B cell (primary cell): Measurements from ENCODE around the gene AAMP. TPM values are rescaled to one million over a fixed set of nuclear protein-coding genes. Genes with fewer than 3 reads are reported as not detected.

Source experiments
- ATAC-seq: fragments of 200-7000 bp; cut with Tn5 transposase; one replicate; pipeline ENCODE4 v1.10.0; 2021; ENCODE audit warnings: low read depth, mild to moderate bottlenecking, moderate number of reproducible peaks, moderate library complexity
- CTCF ChIA-PET: fragments of 350-600 bp; sonication (Branson Sonifier 250); formaldehyde crosslinking; loops from one replicate; lab custom pipeline; 2021; ENCODE audit warnings: antibody characterized with exemption, inconsistent platforms; lab: Charles Lee
- POLR2A ChIA-PET: fragments of 350-600 bp; sonication (Branson Sonifier 250); formaldehyde crosslinking; loops from one replicate; lab custom pipeline; 2021; ENCODE audit warnings: antibody characterized with exemption; lab: Charles Lee
- DNase-seq: peaks from one replicate; pipeline ENCODE4 v3.0.0; 2013
- H2AFZ ChIP-seq: 2 replicates; pipeline ENCODE4 v1.6.1; 2012; ENCODE audit warnings: mild to moderate bottlenecking, low read depth, low read length; ENCODE audit not compliant: insufficient read depth, poor library complexity, severe bottlenecking
- H3K27ac ChIP-seq, 2 donors: 1 replicate in 1 of 2; 2 replicates in 1 of 2; pipeline ENCODE4 v1.5.1; 2012 to 2013; ENCODE audit warnings: low read length in 2 of 2, mild to moderate bottlenecking in 2 of 2, moderate library complexity in 1 of 2
- H3K27me3 ChIP-seq, 4 experiments: fragments of 200-600 bp in 1 of 4; sonication (generic) in 1 of 4; replicated peaks in 1 of 4; 1 replicate in 2 of 4; 2 replicates in 2 of 4; pipeline versions ENCODE4 v1.6.1 to v1.7.0; 2013 to 2016; ENCODE audit warnings: low read length in 3 of 4, mild to moderate bottlenecking in 2 of 4, mixed read lengths in 1 of 4, moderate library complexity in 1 of 4; ENCODE audit not compliant: insufficient read depth in 4 of 4, control insufficient read depth in 3 of 4; ENCODE audit errors: control extremely low read depth in 1 of 4
- H3K36me3 ChIP-seq, 2 experiments: replicated peaks in 1 of 2; 1 replicate in 1 of 2; 2 replicates in 1 of 2; pipeline versions ENCODE4 v1.6.1 to v1.7.1; 2013; ENCODE audit warnings: low read length in 1 of 2; ENCODE audit not compliant: insufficient read depth in 2 of 2, control insufficient read depth in 1 of 2; ENCODE audit errors: control extremely low read depth in 1 of 2, extremely low read depth in 1 of 2
- H3K4me1 ChIP-seq, 2 donors: fragments of 200-600 bp in 1 of 2; sonication (generic) in 1 of 2; 1 replicate in 1 of 2; 2 replicates in 1 of 2; pipeline versions ENCODE4 v1.5.1 to v1.6.1; 2013 to 2017; ENCODE audit warnings: low read length in 2 of 2; ENCODE audit not compliant: control insufficient read depth in 2 of 2, insufficient read depth in 2 of 2
- H3K4me2 ChIP-seq: replicated peaks from 2 replicates; pipeline ENCODE3; 2012; ENCODE audit warnings: mild to moderate bottlenecking, low read depth, low read length; ENCODE audit not compliant: poor library complexity, severe bottlenecking
- H3K4me3 ChIP-seq, 5 experiments: fragments of 200-600 bp in 1 of 5; sonication (generic) in 1 of 5; 1 replicate in 3 of 5; 2 replicates in 2 of 5; pipeline versions ENCODE4 v1.5.1 to v1.7.0; 2011 to 2016; ENCODE audit warnings: low read length in 4 of 5, mild to moderate bottlenecking in 4 of 5, low read depth in 2 of 5, control low read depth in 1 of 5, moderate library complexity in 1 of 5; ENCODE audit not compliant: insufficient read depth in 1 of 5; ENCODE audit errors: control extremely low read depth in 1 of 5, extremely low read depth in 1 of 5
- H3K79me2 ChIP-seq: fragments of 200-600 bp; sonication (generic); one replicate; pipeline ENCODE4 v1.6.0; 2016; ENCODE audit warnings: low read length; ENCODE audit not compliant: control insufficient read depth, insufficient read depth
- H3K9ac ChIP-seq: fragments of 200-600 bp; sonication (generic); 2 replicates; pipeline ENCODE4 v1.6.1; 2017; ENCODE audit warnings: mild to moderate bottlenecking, low read length, moderate library complexity
- H3K9me3 ChIP-seq, 3 donors: one replicate each; pipeline versions ENCODE4 v1.6.1 to v1.7.1; 2013; ENCODE audit warnings: low read length in 2 of 3; ENCODE audit not compliant: control insufficient read depth in 2 of 3, insufficient read depth in 1 of 3; ENCODE audit errors: control extremely low read depth in 1 of 3
- H4K20me1 ChIP-seq: 2 replicates; pipeline ENCODE4 v1.6.0; 2012; ENCODE audit warnings: mild to moderate bottlenecking, low read length; ENCODE audit not compliant: insufficient read depth, control insufficient read depth, poor library complexity, severe bottlenecking
- H3K27ac Mint-ChIP-seq: one replicate; pipeline ENCODE4 v1.8.0; 2021; ENCODE audit warnings: mixed read lengths
- H3K27me3 Mint-ChIP-seq: one replicate; pipeline ENCODE4 v1.8.0; 2021; ENCODE audit warnings: mixed read lengths
- H3K4me1 Mint-ChIP-seq: one replicate; pipeline ENCODE4 v1.8.0; 2021; ENCODE audit warnings: mixed read lengths
- H3K4me3 Mint-ChIP-seq: one replicate; pipeline ENCODE4 v1.8.0; 2021; ENCODE audit warnings: mixed read lengths
- H3K9me3 Mint-ChIP-seq: one replicate; pipeline ENCODE4 v1.8.0; 2022; ENCODE audit warnings: mixed read lengths; ENCODE audit not compliant: insufficient read depth
- EZH2 ChIP-seq: IDR thresholded peaks from 2 replicates; pipeline ENCODE4 v1.6.1; 2012; ENCODE audit warnings: borderline replicate concordance, low read depth, mild to moderate bottlenecking, moderate library complexity, low read length; ENCODE audit not compliant: insufficient read depth, poor library complexity, severe bottlenecking
- WGBS: methylation state at CpG from one replicate; pipeline ENCODE4 v1.1.5; 2013; ENCODE audit warnings: missing lambda C conversion rate; ENCODE audit not compliant: insufficient coverage; 5-methylcytosine and 5-hydroxymethylcytosine counted together
- intact Hi-C: fragments of 100-400 bp; cut with micrococcal nuclease; formaldehyde crosslinking; loops from one replicate; pipeline ENCODE4 v1.10.0; 2022
- polyA plus RNA-seq: library from polyadenylated mRNA; depleted of rRNA; stranded (reverse); fragments of >200 nt; gene quantifications from 2 replicates; pipeline ENCODE4 v1.2.3, GENCODE V29; 2012
- total RNA-seq, 2 donors: library from RNA; stranded (reverse); fragments of 120-200 nt in 1 of 2; gene quantifications; 1 replicate in 1 of 2; 2 replicates in 1 of 2; pipeline versions ENCODE4 v1.2.3 to v1.2.4, GENCODE V29; 2013 to 2022
- TF ChIP-seq, protein P1 (sequence below): fragments of 200-600 bp; IDR thresholded peaks from one replicate; pipeline ENCODE4 v1.8.0; 2022; ENCODE audit warnings: antibody characterized with exemption, mild to moderate bottlenecking

Gene AAMP
- total and polyA plus RNA-seq, 2 donors (not counting 1 experiment from before 2014, with no cell fraction given), result 56.4 to 65.7 TPM

DNA sequence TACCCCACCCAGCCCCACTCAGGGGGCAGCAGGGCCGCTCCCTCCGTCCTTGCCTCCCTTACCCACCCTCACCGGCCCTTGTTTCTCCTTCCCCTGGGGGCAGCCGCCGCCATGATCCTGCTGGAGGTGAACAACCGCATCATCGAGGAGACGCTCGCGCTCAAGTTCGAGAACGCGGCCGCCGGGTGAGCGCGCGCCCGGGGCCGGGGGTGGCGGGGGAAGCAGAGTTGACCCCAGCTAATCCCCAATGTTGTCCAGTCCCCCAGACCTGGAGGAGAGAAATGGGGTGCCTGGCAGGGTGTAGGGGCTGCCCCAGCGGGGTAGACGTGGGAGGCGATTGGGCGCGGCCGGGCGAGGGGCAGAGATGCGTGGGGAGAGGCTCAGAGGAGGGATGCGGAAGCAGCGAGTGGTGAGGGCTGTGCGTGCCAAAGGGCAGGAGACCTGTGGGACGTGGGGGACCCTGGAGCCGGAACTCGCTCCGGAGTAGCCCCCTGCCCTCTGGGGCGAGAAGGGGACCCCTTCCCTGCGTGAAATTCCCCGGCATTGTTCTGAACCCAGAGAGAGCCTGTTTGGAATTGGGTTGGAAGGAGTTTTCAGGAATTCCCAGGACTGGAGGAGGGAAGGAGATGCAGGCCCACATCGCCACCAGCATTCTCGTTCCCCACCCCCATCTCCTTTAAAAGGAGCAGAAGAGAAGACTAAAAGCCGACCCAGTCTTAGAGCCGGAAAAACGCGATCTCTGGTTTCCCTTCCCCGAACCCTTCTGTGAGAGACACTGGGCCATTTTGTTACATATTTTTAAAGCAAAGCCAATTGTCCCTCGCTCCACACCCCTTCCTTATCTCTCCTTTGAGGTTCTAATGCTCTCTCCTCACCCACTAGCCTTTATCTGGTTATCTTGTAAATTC lies 52.3 kb downstream of the AAMP start:
- ATAC-seq, result peak; percentile 59
- H3K4me3 ChIP-seq, result peak overlapping the region; percentile 93 to 99 (median 97)
- peak overlapping the region; percentile 79 for H3K4me2 ChIP-seq
- Mint-ChIP-seq H3K4me3 (peak overlapping the region; percentile 90), H3K27me3 (no peaks in the 10 kb centered on the region), H3K9me3 (no peaks in the 10 kb centered on the region), H3K4me1 (peaks cover 50% of the 10 kb centered on the region), H3K27ac (peak overlapping the region; percentile 94)
- peak overlapping the region; percentile 95 to 99 for H3K27ac ChIP-seq
- POLR2A ChIA-PET, result interaction anchor here (2.8 kb wide), 1 partner anchor 53 kb away, joined by 11 read pairs; the partner anchor contains the start of genes AAMP and PNKD
- no peaks in the 10 kb centered on the region for H3K9me3 ChIP-seq
- H2AFZ ChIP-seq, result peak overlapping the region; percentile 62
- peak overlapping the region; percentile 100 for H3K9ac ChIP-seq
- intact Hi-C loops, result loop anchor here (1.0 to 5.0 kb wide), 10 partner anchors 40 to 1170 kb away; partner anchors contain the start of genes AAMP, CNOT9, CNPPD1 and DNPEP
- CTCF ChIA-PET, result interaction anchor here (1.1 to 1.9 kb wide), 4 partner anchors 8 to 55 kb away, joined by 4 to 16 read pairs (median 5); partner anchors contain the start of gene CXCR1
- H3K79me2 ChIP-seq, result peaks cover 73% of the 10 kb centered on the region
- no peaks in the 10 kb centered on the region for H3K27me3 ChIP-seq
- peaks cover 44 to 53% of the 10 kb centered on the region in 2 donors for H3K4me1 ChIP-seq
- under 1% methylated on average over 40 of the region's 47 CpGs for WGBS
- TF ChIP-seq, protein P1, sequence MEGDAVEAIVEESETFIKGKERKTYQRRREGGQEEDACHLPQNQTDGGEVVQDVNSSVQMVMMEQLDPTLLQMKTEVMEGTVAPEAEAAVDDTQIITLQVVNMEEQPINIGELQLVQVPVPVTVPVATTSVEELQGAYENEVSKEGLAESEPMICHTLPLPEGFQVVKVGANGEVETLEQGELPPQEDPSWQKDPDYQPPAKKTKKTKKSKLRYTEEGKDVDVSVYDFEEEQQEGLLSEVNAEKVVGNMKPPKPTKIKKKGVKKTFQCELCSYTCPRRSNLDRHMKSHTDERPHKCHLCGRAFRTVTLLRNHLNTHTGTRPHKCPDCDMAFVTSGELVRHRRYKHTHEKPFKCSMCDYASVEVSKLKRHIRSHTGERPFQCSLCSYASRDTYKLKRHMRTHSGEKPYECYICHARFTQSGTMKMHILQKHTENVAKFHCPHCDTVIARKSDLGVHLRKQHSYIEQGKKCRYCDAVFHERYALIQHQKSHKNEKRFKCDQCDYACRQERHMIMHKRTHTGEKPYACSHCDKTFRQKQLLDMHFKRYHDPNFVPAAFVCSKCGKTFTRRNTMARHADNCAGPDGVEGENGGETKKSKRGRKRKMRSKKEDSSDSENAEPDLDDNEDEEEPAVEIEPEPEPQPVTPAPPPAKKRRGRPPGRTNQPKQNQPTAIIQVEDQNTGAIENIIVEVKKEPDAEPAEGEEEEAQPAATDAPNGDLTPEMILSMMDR, result no peak
- no peak for TF ChIP-seq EZH2
- peaks cover 0 to 19% of the 10 kb centered on the region in 2 experiments for H3K36me3 ChIP-seq
- peaks cover 37% of the 10 kb centered on the region for H4K20me1 ChIP-seq
- DNase-seq, result peak; percentile 80
